Caco-2 (cell line): Measurements from ENCODE around the gene KATNA1. TPM values are rescaled to one million over a fixed set of nuclear protein-coding genes. Genes with fewer than 3 reads are reported as not detected.

Experiments used
- BruUV-seq: library from RNA; stranded (reverse); fragments of 400-500 nt; replicated peaks from 2 replicates; lab custom pipeline; 2021; lab: Mats Ljungman, UMichigan
- CTCF ChIA-PET: fragments of 300-600 bp; sonication (Branson Sonifier 250); formaldehyde crosslinking; loops from one replicate; lab custom pipeline; 2022; ENCODE audit warnings: antibody characterized with exemption; lab: Charles Lee
- POLR2A ChIA-PET: fragments of 300-600 bp; sonication (Branson Sonifier 250); formaldehyde crosslinking; loops from one replicate; lab custom pipeline; 2022; ENCODE audit warnings: antibody characterized with exemption; lab: Charles Lee
- DNase-seq, 2 experiments: peaks; one replicate each; pipeline versions ENCODE4 v3.0.0 to v3.0.0-alpha.2; 2020 to 2022
- H3K27me3 ChIP-seq: replicated peaks from 2 replicates; pipeline ENCODE4 v1.6.0; 2011; ENCODE audit warnings: low read length; ENCODE audit not compliant: control insufficient read depth, insufficient read depth
- H3K36me3 ChIP-seq: 2 replicates; pipeline ENCODE4 v1.5.1; 2011; ENCODE audit warnings: low read length; ENCODE audit not compliant: control insufficient read depth, insufficient read depth
- H3K4me1 ChIP-seq: fragments of 250-450 bp; sonication (Bioruptor Pico); 2 replicates; pipeline ENCODE4 v1.5.1; 2020; ENCODE audit warnings: mild to moderate bottlenecking
- H3K4me3 ChIP-seq: 2 replicates; pipeline ENCODE4 v1.5.1; 2011; ENCODE audit warnings: low read depth, mild to moderate bottlenecking, control low read depth, low read length
- H3K9me3 ChIP-seq: fragments of 250-450 bp; sonication (Bioruptor Pico); 2 replicates; pipeline ENCODE4 v1.5.1; 2020; ENCODE audit warnings: mild to moderate bottlenecking, moderate library complexity
- H3K27ac Mint-ChIP-seq: one replicate; pipeline ENCODE4 v1.8.0; 2022; ENCODE audit warnings: mixed read lengths; ENCODE audit not compliant: unreplicated experiment
- H3K27me3 Mint-ChIP-seq: one replicate; pipeline ENCODE4 v1.8.0; 2022; ENCODE audit warnings: mixed read lengths; ENCODE audit not compliant: insufficient read depth, unreplicated experiment
- H3K36me3 Mint-ChIP-seq: one replicate; pipeline ENCODE4 v1.8.0; 2022; ENCODE audit warnings: mild to moderate bottlenecking, mixed read lengths; ENCODE audit not compliant: insufficient read depth, unreplicated experiment
- H3K4me1 Mint-ChIP-seq: one replicate; pipeline ENCODE4 v1.8.0; 2022; ENCODE audit warnings: low read depth, mixed read lengths; ENCODE audit not compliant: unreplicated experiment
- H3K4me3 Mint-ChIP-seq: one replicate; pipeline ENCODE4 v1.8.0; 2022; ENCODE audit warnings: mild to moderate bottlenecking, moderate library complexity, mixed read lengths; ENCODE audit not compliant: unreplicated experiment
- H3K9me3 Mint-ChIP-seq: one replicate; pipeline ENCODE4 v1.8.0; 2022; ENCODE audit warnings: mixed read lengths; ENCODE audit not compliant: unreplicated experiment
- intact Hi-C: fragments of 100-400 bp; cut with micrococcal nuclease; formaldehyde crosslinking; loops from one replicate; pipeline ENCODE4 v1.10.0; 2022; ENCODE audit not compliant: unreplicated experiment
- total RNA-seq: library from RNA; stranded (reverse); gene quantifications from 2 replicates; pipeline ENCODE4 v1.2.3, GENCODE V29; 2022
- TF ChIP-seq, protein P1 (sequence below), 2 experiments: fragments of 200-600 bp in 1 of 2; IDR thresholded peaks; 1 replicate in 1 of 2; 2 replicates in 1 of 2; pipeline versions ENCODE4 v1.5.1 to v1.8.0; 2011 to 2022; ENCODE audit warnings: antibody characterized with exemption in 1 of 2, control low read depth in 1 of 2, inconsistent platforms in 1 of 2, low read depth in 1 of 2, low read length in 1 of 2, mild to moderate bottlenecking in 1 of 2, moderate library complexity in 1 of 2; ENCODE audit not compliant: insufficient read depth in 1 of 2, severe bottlenecking in 1 of 2, unreplicated experiment in 1 of 2

KATNA1 gene
- total RNA-seq, 1 experiment from 2014 or later, result 19.2 TPM

GRCh38 chr6:149694921-149695320 is 46.4 kb upstream of the KATNA1 start:
- peaks cover 39% of the 10 kb centered on the region for H3K36me3 Mint-ChIP-seq
- no peaks in the 10 kb centered on the region for H3K4me1 Mint-ChIP-seq
- no peak for DNase-seq
- no peak overlapping the region for H3K27ac Mint-ChIP-seq
- no peaks in the 10 kb centered on the region for H3K27me3 Mint-ChIP-seq
- no peak overlapping the region for H3K4me3 Mint-ChIP-seq
- intact Hi-C loops, result no loop called here
- BruUV-seq, result no TSS peak
- Histone ChIP-seq H3K4me1 (no peaks in the 10 kb centered on the region), H3K27me3 (no peaks in the 10 kb centered on the region), H3K36me3 (peaks cover 2% of the 10 kb centered on the region; the same call in 1 of the 2 replicates), H3K9me3 (no peaks in the 10 kb centered on the region), H3K4me3 (no peak overlapping the region)
- no peaks in the 10 kb centered on the region for H3K9me3 Mint-ChIP-seq
- ChIA-PET CTCF (interaction anchor here (0.6 kb wide), 1 partner anchor 129 kb away, joined by 4 read pairs; the partner anchor contains the start of gene GINM1), POLR2A (no interaction called here)
- TF ChIP-seq, protein P1, sequence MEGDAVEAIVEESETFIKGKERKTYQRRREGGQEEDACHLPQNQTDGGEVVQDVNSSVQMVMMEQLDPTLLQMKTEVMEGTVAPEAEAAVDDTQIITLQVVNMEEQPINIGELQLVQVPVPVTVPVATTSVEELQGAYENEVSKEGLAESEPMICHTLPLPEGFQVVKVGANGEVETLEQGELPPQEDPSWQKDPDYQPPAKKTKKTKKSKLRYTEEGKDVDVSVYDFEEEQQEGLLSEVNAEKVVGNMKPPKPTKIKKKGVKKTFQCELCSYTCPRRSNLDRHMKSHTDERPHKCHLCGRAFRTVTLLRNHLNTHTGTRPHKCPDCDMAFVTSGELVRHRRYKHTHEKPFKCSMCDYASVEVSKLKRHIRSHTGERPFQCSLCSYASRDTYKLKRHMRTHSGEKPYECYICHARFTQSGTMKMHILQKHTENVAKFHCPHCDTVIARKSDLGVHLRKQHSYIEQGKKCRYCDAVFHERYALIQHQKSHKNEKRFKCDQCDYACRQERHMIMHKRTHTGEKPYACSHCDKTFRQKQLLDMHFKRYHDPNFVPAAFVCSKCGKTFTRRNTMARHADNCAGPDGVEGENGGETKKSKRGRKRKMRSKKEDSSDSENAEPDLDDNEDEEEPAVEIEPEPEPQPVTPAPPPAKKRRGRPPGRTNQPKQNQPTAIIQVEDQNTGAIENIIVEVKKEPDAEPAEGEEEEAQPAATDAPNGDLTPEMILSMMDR (IDR thresholded peaks at IDR 0.05; ENCODE audit: insufficient read depth in 1 of 2, low read depth in 1 of 2, low read length in 1 of 2, severe bottlenecking in 1 of 2, unreplicated experiment in 1 of 2), result no peak

- TF ChIP-seq, protein P1 (IDR thresholded peaks at IDR 0.05; ENCODE audit: insufficient read depth in 1 of 2, low read depth in 1 of 2, low read length in 1 of 2, severe bottlenecking in 1 of 2, unreplicated experiment in 1 of 2), result no peak
- Histone ChIP-seq H3K36me3 (peaks cover 2% of the 10 kb centered on the region; the same call in 1 of the 2 replicates), H3K4me3 (no peak overlapping the region), H3K27me3 (no peaks in the 10 kb centered on the region), H3K9me3 (no peaks in the 10 kb centered on the region), H3K4me1 (no peaks in the 10 kb centered on the region)
- intact Hi-C loops, result no loop called here
- Mint-ChIP-seq H3K27me3 (no peaks in the 10 kb centered on the region), H3K36me3 (peaks cover 34% of the 10 kb centered on the region), H3K4me3 (no peak overlapping the region), H3K9me3 (no peaks in the 10 kb centered on the region), H3K27ac (no peak overlapping the region), H3K4me1 (no peaks in the 10 kb centered on the region)
- CTCF ChIA-PET, result no interaction called here
- DNase-seq, result no peak
- BruUV-seq, result no TSS peak
- POLR2A ChIA-PET, result no interaction called here
Observed at GRCh38 chr6:149691201-149691600, 42.7 kb upstream of the KATNA1 start.

DNA sequence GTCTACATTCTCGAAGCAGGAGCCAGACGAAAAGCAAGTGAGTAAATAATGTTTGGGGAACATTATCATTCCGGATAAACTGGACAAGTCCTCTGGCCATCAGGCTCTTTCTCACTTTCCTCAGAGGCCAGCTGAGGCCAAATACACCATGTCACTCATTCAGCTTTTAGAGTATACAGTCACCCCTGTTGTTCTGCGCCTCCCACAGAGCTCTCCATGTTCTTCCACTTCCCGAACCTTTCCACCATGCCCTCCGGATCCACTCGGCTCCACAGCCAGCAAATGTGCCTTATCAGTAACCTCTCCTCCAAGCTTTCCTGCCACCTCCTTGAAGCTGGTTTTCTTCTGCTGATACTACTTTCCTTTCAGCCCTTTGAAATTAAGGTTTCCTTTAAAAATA is 37.7 kb upstream of the KATNA1 start:
- Histone ChIP-seq H3K9me3 (no peaks in the 10 kb centered on the region), H3K27me3 (no peaks in the 10 kb centered on the region), H3K4me3 (no peak overlapping the region), H3K4me1 (no peaks in the 10 kb centered on the region), H3K36me3 (peaks cover 3% of the 10 kb centered on the region; the same call in 1 of the 2 replicates)
- no peak for DNase-seq
- Mint-ChIP-seq H3K27me3 (no peaks in the 10 kb centered on the region), H3K9me3 (no peaks in the 10 kb centered on the region), H3K27ac (no peak overlapping the region), H3K4me3 (no peak overlapping the region), H3K4me1 (no peaks in the 10 kb centered on the region), H3K36me3 (peaks cover 29% of the 10 kb centered on the region)
- BruUV-seq, result no TSS peak
- intact Hi-C loops, result no loop called here
- CTCF ChIA-PET, result no interaction called here
- POLR2A ChIA-PET, result no interaction called here
- TF ChIP-seq, protein P1 (IDR thresholded peaks at IDR 0.05; ENCODE audit: insufficient read depth in 1 of 2, low read depth in 1 of 2, low read length in 1 of 2, severe bottlenecking in 1 of 2, unreplicated experiment in 1 of 2), result no peak
